GM23338 (cell line): ENCODE results near the gene MUC6. TPM values are rescaled to one million over a fixed set of nuclear protein-coding genes. Genes with fewer than 3 reads are reported as not detected.

Experiments used
- ATAC-seq: fragments of 200-7000 bp; cut with Tn5 transposase; 3 replicates; pipeline ENCODE4 v1.9.1; 2020
- DNase-seq: peaks from one replicate; pipeline ENCODE4 v3.0.0-alpha.2; 2015; ENCODE audit warnings: low spot score
- H2AFZ ChIP-seq: fragments of 200-600 bp; sonication (generic); 2 replicates; pipeline ENCODE4 v1.8.0; 2016; ENCODE audit warnings: antibody characterized with exemption, mild to moderate bottlenecking, moderate library complexity
- H3F3A ChIP-seq: fragments of 200-600 bp; sonication (generic); replicated peaks from 2 replicates; pipeline ENCODE4 v1.8.0; 2017; ENCODE audit warnings: antibody characterized with exemption, mixed run types, low read depth
- H3K27ac ChIP-seq: fragments of 200-600 bp; sonication (generic); 2 replicates; pipeline ENCODE4 v1.6.1; 2016; ENCODE audit warnings: low read depth
- H3K27me3 ChIP-seq: fragments of 200-600 bp; sonication (generic); 2 replicates; pipeline ENCODE4 v1.8.0; 2016; ENCODE audit warnings: mild to moderate bottlenecking, mixed run types, moderate library complexity; ENCODE audit not compliant: insufficient read depth
- H3K36me3 ChIP-seq: fragments of 200-600 bp; sonication (generic); 2 replicates; pipeline ENCODE4 v1.8.0; 2016; ENCODE audit warnings: mild to moderate bottlenecking; ENCODE audit not compliant: insufficient read depth
- H3K4me1 ChIP-seq: fragments of 200-600 bp; sonication (generic); 2 replicates; pipeline ENCODE4 v1.8.0; 2016; ENCODE audit warnings: mild to moderate bottlenecking, moderate library complexity; ENCODE audit not compliant: insufficient read depth
- H3K4me2 ChIP-seq: fragments of 200-600 bp; sonication (generic); 2 replicates; pipeline ENCODE4 v1.7.1; 2017; ENCODE audit warnings: mixed run types
- H3K4me3 ChIP-seq: fragments of 200-600 bp; sonication (generic); 2 replicates; pipeline ENCODE4 v1.6.1; 2016; ENCODE audit warnings: mixed run types
- H3K79me2 ChIP-seq: fragments of 200-600 bp; sonication (generic); replicated peaks from 2 replicates; pipeline ENCODE4 v1.8.0; 2017; ENCODE audit warnings: mild to moderate bottlenecking; ENCODE audit not compliant: insufficient read depth
- H3K9me2 ChIP-seq: fragments of 200-600 bp; sonication (generic); 2 replicates; pipeline ENCODE4 v1.8.0; 2017; ENCODE audit not compliant: insufficient read depth
- H4K20me1 ChIP-seq: fragments of 200-600 bp; sonication (generic); replicated peaks from 2 replicates; pipeline ENCODE4 v1.8.0; 2017; ENCODE audit warnings: mild to moderate bottlenecking; ENCODE audit not compliant: insufficient read depth
- H3K27ac Mint-ChIP-seq: 2 replicates; pipeline ENCODE4 v1.8.0; 2020; ENCODE audit warnings: inconsistent platforms, mild to moderate bottlenecking, moderate library complexity, mixed read lengths
- H3K27me3 Mint-ChIP-seq: 3 replicates; pipeline ENCODE4 v1.8.0; 2022; ENCODE audit warnings: low read depth, mild to moderate bottlenecking, moderate library complexity, mixed read lengths, inconsistent platforms; ENCODE audit not compliant: insufficient read depth, poor library complexity
- H3K36me3 Mint-ChIP-seq: 3 replicates; pipeline ENCODE4 v1.8.0; 2021; ENCODE audit warnings: low read depth, mild to moderate bottlenecking, inconsistent platforms, moderate library complexity, mixed read lengths
- H3K4me1 Mint-ChIP-seq: 3 replicates; pipeline ENCODE4 v1.8.0; 2020; ENCODE audit warnings: mild to moderate bottlenecking, inconsistent platforms, mixed read lengths
- H3K4me3 Mint-ChIP-seq: 3 replicates; pipeline ENCODE4 v1.8.0; 2021; ENCODE audit warnings: moderate library complexity, mild to moderate bottlenecking, inconsistent platforms, mixed read lengths
- H3K9me3 Mint-ChIP-seq: 3 replicates; pipeline ENCODE4 v1.8.0; 2020; ENCODE audit warnings: moderate library complexity, mild to moderate bottlenecking, inconsistent platforms, mixed read lengths
- CREB1 ChIP-seq: fragments of 250-450 bp; sonication (Bioruptor Pico); IDR thresholded peaks from 2 replicates; pipeline ENCODE4 v1.5.0; 2020; ENCODE audit warnings: low read depth, mild to moderate bottlenecking, moderate library complexity
- EZH2 ChIP-seq: fragments of 200-600 bp; sonication (generic); IDR thresholded peaks from one replicate; pipeline ENCODE4 v1.8.0; 2017; ENCODE audit warnings: antibody characterized with exemption, mild to moderate bottlenecking, low read depth; ENCODE audit not compliant: unreplicated experiment
- EZH2phosphoT487 ChIP-seq: fragments of 200-600 bp; sonication (generic); IDR thresholded peaks from one replicate; pipeline ENCODE4 v1.8.1; 2018; ENCODE audit warnings: antibody characterized with exemption; ENCODE audit not compliant: unreplicated experiment
- JUNB ChIP-seq: IDR thresholded peaks from one replicate; pipeline ENCODE4 v1.6.1; 2016; ENCODE audit warnings: antibody characterized with exemption; ENCODE audit not compliant: unreplicated experiment
- NANOG ChIP-seq: IDR thresholded peaks from 2 replicates; pipeline ENCODE4 v1.6.1; 2016; ENCODE audit warnings: antibody characterized with exemption, borderline replicate concordance
- POLR2AphosphoS5 ChIP-seq: IDR thresholded peaks from 2 replicates; pipeline ENCODE4 v1.6.1; 2016; ENCODE audit warnings: antibody characterized with exemption, low read depth
- STAT1 ChIP-seq: IDR thresholded peaks from one replicate; pipeline ENCODE4 v1.6.1; 2016; ENCODE audit warnings: antibody characterized with exemption; ENCODE audit not compliant: unreplicated experiment
- ZNF114 ChIP-seq: fragments of 250-450 bp; sonication (Bioruptor Pico); IDR thresholded peaks from 2 replicates; pipeline ENCODE4 v1.5.0; 2020; ENCODE audit warnings: mild to moderate bottlenecking, moderate library complexity
- ZNF331 ChIP-seq: fragments of 250-450 bp; sonication (Bioruptor Pico); IDR thresholded peaks from 2 replicates; pipeline ENCODE4 v1.5.0; 2020; ENCODE audit warnings: low read depth, mild to moderate bottlenecking, moderate library complexity
- polyA plus RNA-seq: library from polyadenylated mRNA; unstranded; fragments of >200 nt; fragmentation: Nextera tagmentation; extraction: Ambion mirVana; gene quantifications from 2 replicates; pipeline ENCODE4 v1.2.1, GENCODE V29; 2016
- total RNA-seq: library from RNA; depleted of rRNA; stranded (reverse); fragments of >200 nt; shearing (Covaris generic); gene quantifications from 2 replicates; pipeline ENCODE4 v1.2.3, GENCODE V29; 2014
- TF ChIP-seq, protein P1 (sequence below), 2 experiments: fragments of 200-600 bp in 1 of 2; sonication (generic) in 1 of 2; conservative IDR thresholded peaks; 2 replicates each; pipeline versions ENCODE4 v1.5.1 to v1.6.1; 2016 to 2017; ENCODE audit warnings: antibody characterized with exemption in 2 of 2, low read depth in 2 of 2, mild to moderate bottlenecking in 2 of 2, moderate library complexity in 1 of 2
- TF ChIP-seq, protein P2 (sequence below): IDR thresholded peaks from 2 replicates; pipeline ENCODE4 v1.6.1; 2016; ENCODE audit warnings: antibody characterized with exemption
- TF ChIP-seq, protein P3 (sequence below): IDR thresholded peaks from one replicate; pipeline ENCODE4 v1.6.1; 2018; ENCODE audit warnings: antibody characterized with exemption; ENCODE audit not compliant: unreplicated experiment
- TF ChIP-seq, protein P4 (sequence below): fragments of 250-450 bp; sonication (Bioruptor Pico); IDR thresholded peaks from 2 replicates; pipeline ENCODE4 v1.5.0; 2020; ENCODE audit warnings: mild to moderate bottlenecking, moderate library complexity

The MUC6 gene
- total and polyA plus RNA-seq, 2 experiments from 2014 or later: not detected

DNA sequence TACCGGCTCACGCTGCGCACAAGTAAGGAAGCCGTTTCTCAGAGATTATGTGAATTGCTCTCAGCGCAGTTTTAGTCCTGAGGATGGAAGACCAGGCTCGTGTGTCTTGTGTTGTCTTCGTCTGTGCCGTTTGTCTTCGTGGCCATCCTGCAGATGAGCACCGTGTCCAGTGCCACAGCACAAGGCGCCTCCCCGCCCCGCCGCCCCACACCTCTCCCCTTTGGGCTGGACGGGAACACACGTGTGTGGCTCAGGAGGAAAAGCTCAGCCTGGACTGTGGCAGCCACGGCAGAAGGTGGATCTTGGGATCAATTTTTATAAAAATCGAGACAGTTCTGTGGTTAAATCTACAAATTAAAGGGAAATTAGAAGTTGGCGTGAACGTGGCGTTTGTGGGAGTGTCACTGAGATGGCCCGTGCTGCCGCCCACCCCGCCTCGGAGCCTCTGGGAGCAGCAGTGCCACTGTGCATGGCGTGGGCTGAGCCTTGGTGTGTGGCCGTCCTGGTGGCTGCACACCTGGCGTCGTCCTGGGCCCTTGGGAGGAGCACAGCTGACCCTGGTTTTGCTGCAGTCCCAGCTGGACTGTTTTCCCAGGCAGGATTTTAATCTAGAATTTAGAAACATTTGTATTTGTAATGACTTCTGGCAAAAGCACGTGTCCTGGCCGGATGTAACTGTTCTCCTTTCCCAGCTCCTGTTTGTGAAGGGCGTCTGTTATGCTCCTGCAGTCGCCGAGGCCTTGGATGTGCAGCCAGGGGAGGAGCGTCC is 25.8 kb downstream of the MUC6 start:
- Mint-ChIP-seq H3K4me3 (no peak overlapping the region), H3K27me3 (peaks cover 7% of the 10 kb centered on the region), H3K36me3 (peaks cover 24% of the 10 kb centered on the region), H3K27ac (no peak overlapping the region), H3K9me3 (no peaks in the 10 kb centered on the region; the same call in 1 of the 3 replicates), H3K4me1 (no peaks in the 10 kb centered on the region)
- DNase-seq (no peak), ATAC-seq (no peak)
- Histone ChIP-seq H3K9me2 (no peaks in the 10 kb centered on the region), H3K4me3 (no peak overlapping the region), H3K79me2 (no peaks in the 10 kb centered on the region), H3K4me2 (no peak overlapping the region), H3F3A (no peaks in the 10 kb centered on the region), H4K20me1 (no peaks in the 10 kb centered on the region; the same call in 1 of the 2 replicates), H3K4me1 (no peaks in the 10 kb centered on the region), H3K27me3 (no peaks in the 10 kb centered on the region), H3K27ac (no peak overlapping the region), H2AFZ (no peak overlapping the region), H3K36me3 (no peaks in the 10 kb centered on the region)
- TF ChIP-seq EZH2phosphoT487 (no peak), CREB1 (no peak), ZNF114 (CRISPR knock-in tag) (no peak), EZH2 (no peak), NANOG (no peak), JUNB (no peak), POLR2AphosphoS5 (no peak), ZNF331 (CRISPR knock-in tag) (no peak), STAT1 (no peak)
- TF ChIP-seq, protein P1, sequence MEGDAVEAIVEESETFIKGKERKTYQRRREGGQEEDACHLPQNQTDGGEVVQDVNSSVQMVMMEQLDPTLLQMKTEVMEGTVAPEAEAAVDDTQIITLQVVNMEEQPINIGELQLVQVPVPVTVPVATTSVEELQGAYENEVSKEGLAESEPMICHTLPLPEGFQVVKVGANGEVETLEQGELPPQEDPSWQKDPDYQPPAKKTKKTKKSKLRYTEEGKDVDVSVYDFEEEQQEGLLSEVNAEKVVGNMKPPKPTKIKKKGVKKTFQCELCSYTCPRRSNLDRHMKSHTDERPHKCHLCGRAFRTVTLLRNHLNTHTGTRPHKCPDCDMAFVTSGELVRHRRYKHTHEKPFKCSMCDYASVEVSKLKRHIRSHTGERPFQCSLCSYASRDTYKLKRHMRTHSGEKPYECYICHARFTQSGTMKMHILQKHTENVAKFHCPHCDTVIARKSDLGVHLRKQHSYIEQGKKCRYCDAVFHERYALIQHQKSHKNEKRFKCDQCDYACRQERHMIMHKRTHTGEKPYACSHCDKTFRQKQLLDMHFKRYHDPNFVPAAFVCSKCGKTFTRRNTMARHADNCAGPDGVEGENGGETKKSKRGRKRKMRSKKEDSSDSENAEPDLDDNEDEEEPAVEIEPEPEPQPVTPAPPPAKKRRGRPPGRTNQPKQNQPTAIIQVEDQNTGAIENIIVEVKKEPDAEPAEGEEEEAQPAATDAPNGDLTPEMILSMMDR (conservative IDR thresholded peaks at IDR 0.05; ENCODE audit: low read depth in 2 of 2): no peak
- TF ChIP-seq, protein P2, sequence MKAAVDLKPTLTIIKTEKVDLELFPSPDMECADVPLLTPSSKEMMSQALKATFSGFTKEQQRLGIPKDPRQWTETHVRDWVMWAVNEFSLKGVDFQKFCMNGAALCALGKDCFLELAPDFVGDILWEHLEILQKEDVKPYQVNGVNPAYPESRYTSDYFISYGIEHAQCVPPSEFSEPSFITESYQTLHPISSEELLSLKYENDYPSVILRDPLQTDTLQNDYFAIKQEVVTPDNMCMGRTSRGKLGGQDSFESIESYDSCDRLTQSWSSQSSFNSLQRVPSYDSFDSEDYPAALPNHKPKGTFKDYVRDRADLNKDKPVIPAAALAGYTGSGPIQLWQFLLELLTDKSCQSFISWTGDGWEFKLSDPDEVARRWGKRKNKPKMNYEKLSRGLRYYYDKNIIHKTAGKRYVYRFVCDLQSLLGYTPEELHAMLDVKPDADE: no peak
- TF ChIP-seq, protein P3, sequence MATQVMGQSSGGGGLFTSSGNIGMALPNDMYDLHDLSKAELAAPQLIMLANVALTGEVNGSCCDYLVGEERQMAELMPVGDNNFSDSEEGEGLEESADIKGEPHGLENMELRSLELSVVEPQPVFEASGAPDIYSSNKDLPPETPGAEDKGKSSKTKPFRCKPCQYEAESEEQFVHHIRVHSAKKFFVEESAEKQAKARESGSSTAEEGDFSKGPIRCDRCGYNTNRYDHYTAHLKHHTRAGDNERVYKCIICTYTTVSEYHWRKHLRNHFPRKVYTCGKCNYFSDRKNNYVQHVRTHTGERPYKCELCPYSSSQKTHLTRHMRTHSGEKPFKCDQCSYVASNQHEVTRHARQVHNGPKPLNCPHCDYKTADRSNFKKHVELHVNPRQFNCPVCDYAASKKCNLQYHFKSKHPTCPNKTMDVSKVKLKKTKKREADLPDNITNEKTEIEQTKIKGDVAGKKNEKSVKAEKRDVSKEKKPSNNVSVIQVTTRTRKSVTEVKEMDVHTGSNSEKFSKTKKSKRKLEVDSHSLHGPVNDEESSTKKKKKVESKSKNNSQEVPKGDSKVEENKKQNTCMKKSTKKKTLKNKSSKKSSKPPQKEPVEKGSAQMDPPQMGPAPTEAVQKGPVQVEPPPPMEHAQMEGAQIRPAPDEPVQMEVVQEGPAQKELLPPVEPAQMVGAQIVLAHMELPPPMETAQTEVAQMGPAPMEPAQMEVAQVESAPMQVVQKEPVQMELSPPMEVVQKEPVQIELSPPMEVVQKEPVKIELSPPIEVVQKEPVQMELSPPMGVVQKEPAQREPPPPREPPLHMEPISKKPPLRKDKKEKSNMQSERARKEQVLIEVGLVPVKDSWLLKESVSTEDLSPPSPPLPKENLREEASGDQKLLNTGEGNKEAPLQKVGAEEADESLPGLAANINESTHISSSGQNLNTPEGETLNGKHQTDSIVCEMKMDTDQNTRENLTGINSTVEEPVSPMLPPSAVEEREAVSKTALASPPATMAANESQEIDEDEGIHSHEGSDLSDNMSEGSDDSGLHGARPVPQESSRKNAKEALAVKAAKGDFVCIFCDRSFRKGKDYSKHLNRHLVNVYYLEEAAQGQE: no peak
- TF ChIP-seq, protein P4, sequence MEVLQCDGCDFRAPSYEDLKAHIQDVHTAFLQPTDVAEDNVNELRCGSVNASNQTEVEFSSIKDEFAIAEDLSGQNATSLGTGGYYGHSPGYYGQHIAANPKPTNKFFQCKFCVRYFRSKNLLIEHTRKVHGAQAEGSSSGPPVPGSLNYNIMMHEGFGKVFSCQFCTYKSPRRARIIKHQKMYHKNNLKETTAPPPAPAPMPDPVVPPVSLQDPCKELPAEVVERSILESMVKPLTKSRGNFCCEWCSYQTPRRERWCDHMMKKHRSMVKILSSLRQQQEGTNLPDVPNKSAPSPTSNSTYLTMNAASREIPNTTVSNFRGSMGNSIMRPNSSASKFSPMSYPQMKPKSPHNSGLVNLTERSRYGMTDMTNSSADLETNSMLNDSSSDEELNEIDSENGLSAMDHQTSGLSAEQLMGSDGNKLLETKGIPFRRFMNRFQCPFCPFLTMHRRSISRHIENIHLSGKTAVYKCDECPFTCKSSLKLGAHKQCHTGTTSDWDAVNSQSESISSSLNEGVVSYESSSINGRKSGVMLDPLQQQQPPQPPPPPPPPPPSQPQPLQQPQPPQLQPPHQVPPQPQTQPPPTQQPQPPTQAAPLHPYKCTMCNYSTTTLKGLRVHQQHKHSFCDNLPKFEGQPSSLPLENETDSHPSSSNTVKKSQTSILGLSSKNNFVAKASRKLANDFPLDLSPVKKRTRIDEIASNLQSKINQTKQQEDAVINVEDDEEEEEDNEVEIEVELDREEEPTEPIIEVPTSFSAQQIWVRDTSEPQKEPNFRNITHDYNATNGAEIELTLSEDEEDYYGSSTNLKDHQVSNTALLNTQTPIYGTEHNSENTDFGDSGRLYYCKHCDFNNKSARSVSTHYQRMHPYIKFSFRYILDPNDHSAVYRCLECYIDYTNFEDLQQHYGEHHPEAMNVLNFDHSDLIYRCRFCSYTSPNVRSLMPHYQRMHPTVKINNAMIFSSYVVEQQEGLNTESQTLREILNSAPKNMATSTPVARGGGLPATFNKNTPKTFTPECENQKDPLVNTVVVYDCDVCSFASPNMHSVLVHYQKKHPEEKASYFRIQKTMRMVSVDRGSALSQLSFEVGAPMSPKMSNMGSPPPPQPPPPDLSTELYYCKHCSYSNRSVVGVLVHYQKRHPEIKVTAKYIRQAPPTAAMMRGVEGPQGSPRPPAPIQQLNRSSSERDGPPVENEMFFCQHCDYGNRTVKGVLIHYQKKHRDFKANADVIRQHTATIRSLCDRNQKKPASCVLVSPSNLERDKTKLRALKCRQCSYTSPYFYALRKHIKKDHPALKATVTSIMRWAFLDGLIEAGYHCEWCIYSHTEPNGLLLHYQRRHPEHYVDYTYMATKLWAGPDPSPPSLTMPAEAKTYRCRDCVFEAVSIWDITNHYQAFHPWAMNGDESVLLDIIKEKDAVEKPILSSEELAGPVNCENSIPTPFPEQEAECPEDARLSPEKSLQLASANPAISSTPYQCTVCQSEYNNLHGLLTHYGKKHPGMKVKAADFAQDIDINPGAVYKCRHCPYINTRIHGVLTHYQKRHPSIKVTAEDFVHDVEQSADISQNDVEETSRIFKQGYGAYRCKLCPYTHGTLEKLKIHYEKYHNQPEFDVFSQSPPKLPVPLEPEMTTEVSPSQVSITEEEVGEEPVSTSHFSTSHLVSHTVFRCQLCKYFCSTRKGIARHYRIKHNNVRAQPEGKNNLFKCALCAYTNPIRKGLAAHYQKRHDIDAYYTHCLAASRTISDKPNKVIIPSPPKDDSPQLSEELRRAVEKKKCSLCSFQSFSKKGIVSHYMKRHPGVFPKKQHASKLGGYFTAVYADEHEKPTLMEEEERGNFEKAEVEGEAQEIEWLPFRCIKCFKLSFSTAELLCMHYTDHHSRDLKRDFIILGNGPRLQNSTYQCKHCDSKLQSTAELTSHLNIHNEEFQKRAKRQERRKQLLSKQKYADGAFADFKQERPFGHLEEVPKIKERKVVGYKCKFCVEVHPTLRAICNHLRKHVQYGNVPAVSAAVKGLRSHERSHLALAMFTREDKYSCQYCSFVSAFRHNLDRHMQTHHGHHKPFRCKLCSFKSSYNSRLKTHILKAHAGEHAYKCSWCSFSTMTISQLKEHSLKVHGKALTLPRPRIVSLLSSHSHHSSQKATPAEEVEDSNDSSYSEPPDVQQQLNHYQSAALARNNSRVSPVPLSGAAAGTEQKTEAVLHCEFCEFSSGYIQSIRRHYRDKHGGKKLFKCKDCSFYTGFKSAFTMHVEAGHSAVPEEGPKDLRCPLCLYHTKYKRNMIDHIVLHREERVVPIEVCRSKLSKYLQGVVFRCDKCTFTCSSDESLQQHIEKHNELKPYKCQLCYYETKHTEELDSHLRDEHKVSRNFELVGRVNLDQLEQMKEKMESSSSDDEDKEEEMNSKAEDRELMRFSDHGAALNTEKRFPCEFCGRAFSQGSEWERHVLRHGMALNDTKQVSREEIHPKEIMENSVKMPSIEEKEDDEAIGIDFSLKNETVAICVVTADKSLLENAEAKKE (CRISPR knock-in tag): no peak
